Measurements from ENCODE around the gene EPN1. TPM values are rescaled to one million over a fixed set of nuclear protein-coding genes. Genes with fewer than 3 reads are reported as not detected.

Gene EPN1
- total RNA-seq, 1 donor from 2014 or later = 20.7 TPM

DNA sequence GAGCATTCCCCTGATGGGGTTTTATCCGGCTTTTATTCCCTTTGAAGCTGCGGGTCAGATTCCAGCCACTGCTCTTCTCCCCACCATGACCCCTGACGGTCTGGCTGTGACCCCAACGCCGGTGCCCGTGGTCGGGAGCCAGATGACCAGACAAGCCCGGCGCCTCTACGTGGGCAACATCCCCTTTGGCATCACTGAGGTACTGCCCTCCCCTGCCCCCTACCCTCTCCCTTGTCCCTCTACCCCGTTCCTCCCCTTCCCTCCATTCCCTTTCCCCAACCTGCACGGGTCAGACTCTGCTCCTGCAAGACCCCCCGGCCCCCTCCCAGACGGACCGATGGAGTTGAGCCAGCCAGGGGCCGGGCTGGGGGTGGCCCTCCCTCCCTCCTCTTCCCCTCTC is 14.0 kb upstream of the EPN1 start:
- no peak for DNase-seq

DNA sequence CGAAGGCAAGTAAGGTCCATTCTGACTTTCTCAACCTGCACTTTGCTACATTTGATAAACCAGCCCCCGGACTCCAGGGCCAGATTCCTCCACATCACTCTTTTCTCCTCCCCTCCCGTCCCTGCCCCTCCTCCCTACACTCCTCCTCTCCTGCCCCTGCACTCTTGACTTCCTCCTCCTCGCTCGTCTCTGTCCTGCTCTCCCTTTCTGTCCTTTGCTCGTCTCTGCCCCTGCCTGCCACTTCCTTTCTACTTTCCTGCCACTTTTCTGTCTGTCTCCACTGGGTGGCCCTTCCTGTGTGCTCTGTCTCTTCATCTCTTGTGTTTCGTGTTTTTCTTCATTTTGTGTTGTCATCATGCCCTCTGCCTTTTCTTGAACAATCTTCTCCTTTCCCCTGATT is 13.2 kb upstream of the EPN1 start:
- DNase-seq = no peak

DNA sequence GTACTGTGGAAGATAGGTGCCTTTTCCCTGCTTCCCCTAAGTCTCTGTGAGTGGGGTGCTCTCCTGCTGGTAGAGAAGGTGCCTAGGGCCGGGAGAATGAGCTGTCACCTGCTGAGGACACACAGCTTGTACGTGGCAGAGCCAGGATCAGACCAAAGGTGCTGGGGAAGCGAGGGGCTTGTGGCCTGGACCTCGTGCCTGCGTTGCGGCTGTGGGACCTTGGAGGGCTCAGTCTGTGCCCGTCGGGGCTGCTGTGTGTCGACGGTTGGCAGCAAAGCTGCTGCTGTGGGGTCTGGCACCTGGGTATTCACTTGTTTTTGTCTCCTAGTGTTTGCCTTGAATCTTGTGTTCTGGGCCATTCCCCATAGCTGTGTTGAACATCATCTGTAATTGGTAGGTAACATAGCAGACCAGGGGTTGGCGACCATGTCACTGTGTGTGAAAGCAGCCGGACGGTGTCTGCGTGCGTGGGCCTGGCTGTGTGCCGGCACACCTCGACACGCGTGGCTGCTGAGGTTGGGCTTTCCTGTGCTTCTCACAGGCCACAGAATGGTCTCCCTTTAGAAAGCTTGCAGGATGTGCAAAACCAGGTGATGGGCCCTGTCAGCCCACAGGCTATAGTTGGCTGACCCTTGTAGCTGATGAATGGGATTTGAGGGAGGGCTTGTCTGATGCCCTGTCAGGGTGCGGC is 11.0 kb upstream of the EPN1 start:
- DNase-seq = no peak

DNA sequence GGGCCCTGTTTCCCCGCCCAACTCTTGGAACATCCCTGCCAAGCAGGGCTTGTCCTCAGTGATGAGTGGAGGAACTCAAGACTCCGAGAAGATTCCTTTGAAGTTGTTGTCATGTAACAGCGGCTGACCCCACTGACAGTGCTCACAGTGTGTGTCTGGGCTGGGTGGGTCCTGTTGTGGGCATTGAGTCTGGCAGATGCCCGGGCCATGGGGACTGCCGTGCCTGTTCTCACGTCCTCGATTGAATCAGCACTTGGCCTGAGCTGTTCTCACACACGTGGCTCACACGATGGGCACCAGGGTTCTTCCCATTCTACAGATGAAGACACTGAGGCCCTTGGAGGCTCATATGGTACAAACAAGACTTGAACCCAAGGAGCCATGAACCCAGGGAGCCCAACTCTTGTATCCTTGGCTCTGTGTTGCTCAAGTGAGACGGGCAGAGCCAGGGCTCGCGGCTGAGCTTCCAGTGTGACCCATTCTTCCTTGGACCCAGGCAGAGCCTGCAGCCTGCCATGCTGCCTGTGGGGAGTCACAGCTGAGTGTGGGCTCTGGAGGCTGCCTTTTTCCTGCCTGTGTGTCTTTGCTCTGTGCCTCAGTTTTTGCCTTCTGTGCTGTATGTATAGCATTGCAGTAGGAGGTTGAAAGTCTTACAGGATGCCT is 8.6 kb upstream of the EPN1 start:
- DNase-seq = no peak

DNA sequence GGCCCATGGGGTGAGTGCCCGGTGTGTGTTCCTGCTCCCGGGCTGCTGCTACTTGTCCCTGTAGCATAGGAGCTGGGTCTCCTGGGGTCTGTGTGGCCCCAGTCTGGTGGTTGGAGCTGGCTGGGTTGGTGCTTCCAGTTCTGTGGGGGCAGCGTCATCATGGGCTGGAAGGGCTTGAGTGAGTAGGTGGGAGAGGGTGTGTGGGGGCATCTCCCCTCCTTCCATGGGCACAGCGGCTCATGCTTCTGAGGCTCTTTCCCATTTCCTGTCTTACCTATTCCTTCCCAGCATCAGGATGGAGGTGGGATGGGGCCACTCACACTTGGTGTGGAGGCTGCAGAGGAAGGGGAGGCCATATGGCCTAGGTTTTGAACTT is 8.0 kb upstream of the EPN1 start:
- DNase-seq = no peak

DNA sequence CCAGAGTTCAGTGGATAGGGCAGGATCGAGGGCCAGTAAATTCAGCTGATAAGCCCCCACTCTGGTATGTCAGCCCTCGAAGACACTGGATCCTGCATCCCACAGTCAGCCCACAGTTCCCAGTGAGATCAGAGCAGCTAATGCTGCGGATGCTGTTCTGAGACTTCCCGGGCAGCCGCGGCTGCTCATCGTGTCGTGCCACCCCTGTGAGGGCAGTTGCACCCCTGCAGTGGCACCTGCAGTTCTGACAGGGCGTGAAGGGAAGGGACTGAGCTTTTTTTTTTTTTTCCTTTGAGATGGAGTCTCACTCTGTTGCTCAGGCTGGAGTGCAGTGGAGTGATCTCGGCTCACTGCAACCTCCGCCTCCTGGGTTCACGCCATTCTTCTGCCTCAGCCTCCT is 7.5 kb upstream of the EPN1 start:
- DNase-seq = no peak

DNA sequence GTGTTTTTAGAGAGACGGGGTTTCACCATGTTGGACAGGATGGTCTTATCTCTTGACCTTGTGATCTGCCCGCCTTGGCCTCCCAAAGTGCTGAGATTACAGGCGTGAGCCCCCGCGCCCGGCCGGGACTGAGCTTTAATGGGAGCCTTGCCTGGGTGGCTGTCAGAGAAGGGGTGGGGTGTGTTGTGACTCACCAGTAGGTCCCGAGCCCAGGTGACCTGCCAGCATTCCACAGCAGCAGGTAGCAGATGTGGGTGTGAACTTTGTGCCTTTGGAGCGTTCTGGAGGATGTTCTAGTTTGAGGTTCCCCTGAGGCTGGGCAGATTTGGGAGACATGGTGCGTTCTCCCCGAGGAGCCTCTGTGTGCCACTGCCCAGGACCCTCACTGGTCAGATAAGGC is 7.1 kb upstream of the EPN1 start:
- no peak for DNase-seq

DNA sequence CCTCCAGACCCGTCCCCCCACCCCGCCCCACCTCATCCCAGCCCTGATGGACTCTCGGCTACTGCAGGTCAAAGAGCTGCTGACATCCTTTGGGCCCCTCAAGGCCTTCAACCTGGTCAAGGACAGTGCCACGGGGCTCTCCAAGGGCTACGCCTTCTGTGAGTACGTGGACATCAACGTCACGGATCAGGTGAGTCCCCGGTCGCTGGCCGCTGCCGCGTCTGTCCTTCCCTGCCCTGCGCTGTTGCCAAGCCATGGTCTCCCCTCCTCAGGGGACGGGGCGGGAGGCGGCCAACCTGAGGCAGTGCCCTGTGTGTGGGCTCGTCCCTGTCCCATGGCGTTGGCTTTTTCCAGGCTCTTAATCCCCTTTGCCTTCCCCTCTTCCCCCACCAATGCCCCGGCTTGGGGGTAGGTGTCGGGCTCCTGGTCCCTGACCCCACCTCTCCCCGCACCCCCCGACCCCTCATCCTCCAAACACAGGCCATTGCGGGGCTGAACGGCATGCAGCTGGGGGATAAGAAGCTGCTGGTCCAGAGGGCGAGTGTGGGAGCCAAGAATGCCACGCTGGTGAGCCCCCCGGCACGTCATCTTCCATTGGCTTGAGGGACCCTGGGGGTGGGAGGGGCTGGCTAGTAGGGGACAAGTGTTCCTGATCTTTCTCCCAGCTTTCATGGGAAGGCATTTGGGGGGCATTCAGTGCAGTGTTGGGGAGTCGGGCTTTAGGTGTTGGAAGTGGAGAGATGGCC is 6.2 kb upstream of the EPN1 start:
- no peak for DNase-seq

DNA sequence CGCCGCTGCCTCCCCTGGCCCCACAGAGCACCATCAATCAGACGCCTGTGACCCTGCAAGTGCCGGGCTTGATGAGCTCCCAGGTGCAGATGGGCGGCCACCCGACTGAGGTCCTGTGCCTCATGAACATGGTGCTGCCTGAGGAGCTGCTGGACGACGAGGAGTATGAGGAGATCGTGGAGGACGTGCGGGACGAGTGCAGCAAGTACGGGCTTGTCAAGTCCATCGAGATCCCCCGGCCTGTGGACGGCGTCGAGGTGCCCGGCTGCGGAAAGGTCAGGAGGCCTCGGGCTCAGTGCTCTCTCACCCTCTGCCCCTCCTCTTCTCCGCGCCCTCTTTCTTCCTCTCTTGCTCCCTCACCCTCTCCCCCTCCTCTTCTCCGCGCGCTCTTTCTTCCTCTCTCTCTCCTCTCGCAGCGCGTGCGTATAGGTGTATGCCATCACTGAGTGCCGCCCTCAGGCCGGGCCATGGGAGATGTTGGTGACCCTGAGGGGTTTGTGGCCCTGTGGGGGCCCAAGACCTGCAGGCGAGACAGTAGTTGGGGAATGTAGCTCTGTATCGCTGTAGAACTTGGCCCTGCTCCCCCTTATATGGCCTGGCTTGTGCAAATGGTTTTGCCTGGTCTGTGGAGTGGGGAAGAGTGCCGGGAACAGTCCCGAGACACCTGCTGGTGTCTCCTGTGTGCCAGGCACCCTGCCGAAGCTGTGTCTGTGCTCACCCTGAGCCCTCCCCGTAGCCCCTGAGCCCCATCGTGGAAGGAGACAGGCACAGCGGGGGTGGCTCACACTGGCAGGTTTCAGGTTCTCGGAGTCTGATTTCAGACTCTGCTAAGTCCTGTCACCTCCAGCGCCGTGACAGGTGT is 5.4 kb upstream of the EPN1 start:
- DNase-seq = no peak

DNA sequence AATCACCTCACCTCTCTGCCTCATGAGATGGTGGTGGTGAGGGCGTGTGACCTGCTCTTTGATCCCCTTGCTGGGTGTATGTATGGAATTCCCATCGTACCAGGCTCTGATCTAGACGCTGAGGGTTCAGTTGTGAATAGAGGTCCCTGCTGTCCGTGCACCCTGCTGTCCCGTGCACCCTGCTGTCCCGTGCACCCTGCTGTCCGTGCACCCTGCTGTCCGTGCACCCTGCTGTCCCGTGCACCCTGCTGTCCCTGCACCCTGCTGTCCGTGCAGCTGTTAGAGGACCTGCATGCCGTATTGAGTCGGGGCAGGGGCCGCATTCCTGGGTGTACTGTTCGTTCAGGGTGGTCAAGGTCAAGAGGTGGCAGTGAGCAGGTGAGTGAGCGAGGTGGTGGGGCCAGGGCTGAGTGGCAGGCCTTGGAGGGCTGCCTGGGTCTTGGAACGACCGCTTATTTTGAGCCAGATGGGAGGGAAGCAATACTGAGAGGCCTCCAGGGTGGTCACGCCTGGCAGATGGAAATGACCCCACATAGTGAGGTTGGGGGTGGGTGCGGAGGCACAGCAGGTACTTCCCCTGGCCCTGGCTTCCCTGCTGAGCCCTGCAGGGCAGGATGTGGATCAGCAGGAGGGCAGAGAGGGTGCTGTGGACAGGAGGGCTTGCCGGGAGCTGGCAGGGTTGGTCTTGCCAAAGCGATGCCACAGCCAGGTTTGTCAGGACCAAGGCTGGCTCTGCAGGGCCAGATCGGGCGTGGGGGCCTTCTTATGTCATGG is 4.6 kb upstream of the EPN1 start:
- no peak for DNase-seq

DNA sequence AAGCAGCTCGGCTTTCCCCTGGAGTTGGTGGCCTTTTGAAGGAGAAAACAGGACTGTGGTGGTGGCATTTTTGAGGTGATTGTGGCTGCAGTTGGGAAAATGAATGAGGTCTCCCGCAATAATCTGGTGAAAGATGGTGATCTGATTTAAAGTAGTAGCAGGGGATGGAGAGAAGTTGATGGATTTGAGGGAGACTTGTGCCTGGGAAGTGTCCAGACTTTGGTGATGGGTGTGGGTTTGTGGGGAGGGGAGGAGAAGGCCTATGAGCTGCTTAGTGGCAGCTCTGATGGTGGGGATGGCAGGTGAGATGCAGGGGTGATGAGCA is 4.0 kb upstream of the EPN1 start:
- no peak for DNase-seq

DNA sequence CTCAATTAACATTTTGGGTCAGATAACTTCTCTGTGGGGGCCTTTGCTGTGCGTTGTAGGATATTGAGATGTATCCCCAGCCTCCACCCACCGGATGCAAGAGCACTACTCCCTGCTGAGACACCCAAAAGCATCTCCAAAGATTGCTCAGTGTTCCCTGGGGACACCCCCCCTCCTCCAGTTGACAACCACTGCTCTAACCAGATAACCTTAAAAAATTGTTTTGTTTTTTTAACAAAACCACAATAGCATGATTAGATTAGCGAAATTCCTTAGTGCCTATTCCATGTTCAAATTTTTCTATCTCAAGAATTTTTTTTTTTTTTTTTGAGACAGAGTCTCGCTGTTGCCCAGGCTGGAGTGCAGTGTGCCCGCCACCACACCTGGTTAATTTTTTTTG is 2.6 kb upstream of the EPN1 start:
- DNase-seq = no peak

DNA sequence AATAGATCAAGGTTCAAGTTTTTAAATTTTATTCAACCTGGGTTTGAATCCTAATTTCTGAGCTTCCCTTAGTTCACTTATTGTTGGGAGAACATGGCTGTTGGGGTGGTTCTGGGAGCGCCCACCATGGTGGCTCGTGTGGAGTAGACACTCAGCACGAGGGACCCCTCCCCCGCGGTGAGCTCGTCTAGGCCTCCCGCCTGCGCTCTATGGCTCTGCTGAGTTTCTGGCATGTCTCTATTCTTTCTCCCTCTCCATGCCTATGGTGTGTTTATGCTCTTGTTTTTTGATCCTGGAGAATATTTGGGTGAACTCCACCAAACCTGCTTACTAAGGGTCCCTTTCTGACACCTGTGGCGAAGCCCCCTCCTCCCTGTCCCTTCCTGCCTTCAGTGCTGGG is 1.6 kb upstream of the EPN1 start:
- no peak for DNase-seq

DNA sequence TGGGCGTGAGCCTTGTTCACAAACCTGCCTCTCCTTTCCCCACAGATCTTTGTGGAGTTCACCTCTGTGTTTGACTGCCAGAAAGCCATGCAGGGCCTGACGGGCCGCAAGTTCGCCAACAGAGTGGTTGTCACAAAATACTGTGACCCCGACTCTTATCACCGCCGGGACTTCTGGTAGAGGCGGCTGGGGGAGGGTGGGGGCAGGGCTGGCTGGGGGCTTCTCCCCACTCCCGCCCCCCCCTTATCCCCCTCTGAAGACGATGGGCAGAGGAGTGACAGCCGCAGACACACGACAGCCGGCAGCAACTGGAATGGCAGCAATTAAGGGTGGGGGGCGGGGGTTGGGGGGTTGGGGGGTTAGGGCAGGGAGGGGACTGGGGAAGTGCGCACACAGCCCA is 1.1 kb upstream of the EPN1 start:
- DNase-seq = no peak

DNA sequence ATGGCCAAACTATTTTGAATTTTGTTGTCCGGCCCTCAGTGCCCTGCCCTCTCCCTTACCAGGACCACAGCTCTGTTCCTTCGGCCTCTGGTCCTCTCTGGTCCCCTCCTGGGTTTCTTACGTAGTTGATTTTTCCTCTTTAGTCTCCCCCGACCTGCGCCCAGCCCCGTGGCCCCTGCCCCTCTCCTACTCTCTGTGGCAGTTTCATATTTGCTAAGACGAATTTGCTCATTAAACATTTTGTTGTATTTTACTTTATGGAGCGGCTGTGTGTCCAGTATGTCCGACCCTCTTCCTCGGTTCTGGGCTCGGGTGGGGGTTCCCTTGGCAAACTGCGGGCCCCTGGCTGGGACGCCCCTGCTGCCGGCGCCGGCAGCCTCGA is 576 bp upstream of the EPN1 start:
- no peak for DNase-seq

DNA sequence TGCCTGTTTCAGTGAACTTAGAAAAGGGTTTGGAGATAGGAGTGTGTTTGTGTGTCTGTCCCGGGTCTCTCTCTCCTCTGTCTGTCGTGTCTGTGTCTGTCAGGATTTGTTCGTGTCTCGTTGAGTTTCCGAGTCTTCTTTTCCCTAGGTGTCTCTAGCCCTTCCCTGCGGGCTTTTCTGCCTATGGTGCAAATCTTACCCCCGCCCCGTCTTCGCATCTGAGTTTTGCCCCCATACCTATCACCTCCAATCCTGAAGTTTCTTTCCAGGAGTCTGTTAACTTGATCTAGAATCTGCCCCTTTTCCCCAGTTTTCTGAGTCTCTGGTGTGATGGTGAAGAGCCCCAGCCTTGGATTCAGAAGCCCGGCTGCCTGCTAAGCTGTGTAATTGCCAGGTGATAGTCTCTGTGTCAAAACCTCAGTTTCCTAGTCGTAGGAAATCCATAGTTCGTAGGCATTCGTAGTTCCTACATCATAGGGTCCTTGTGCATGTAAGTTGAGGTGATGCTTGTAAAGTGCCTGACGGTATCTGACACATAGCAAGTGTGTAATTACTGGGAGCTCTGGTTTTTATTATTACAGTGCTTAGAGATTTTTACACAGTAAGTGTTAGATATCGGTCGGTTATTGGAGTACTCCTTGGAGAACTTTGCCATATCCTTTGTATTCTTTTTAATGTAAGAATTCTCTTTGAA is 782 bp downstream of the EPN1 start:
- no peak for DNase-seq

DNA sequence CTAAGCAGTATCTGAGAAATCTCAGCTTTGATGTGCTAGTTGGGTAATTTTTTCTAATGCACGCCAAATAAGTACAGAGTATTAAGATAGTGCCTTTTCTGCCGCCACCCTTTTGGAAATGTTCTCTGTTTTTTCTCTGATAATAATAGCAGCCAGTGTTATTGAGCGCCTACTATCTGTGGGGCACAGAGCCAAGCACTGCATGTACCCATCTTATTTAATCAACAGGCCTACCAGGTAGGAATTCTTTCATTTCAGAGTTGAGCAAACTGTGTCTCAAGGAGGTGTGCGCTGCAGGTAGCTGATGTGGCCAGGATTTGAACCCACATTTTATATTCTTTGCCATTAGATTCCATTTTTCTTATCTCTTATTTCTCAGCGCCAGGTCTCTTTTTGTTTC is 1.4 kb downstream of the EPN1 start:
- DNase-seq = no peak

DNA sequence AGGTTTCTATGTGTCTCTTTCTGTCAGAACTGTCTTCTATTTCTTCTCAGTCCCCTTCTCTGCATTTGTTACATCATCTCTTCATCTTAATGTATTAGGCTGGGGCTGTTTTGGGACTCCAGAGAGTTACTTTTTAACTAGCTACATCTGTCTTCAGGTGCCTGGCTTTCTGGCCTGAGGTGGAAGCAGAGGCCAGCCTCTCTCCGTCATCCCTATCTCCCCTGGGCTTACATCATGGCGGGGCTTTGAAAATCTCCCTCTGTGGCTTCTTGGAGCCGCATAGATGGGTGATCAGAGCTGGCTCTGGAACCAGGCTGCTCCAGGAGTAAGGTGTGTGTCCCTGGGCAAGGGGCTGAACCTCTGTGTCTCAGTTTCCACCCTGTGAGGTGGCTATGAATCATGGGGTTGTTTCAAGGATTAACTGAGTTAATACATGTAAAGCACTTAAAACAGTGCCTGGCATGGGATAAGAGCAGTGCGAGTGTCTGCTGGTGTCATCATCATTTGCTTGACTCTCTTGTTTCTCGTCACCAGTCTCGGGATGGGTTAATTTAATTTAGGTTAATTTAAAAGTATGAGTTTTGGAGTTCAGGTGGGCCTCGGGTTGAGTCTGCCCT is 2.0 kb downstream of the EPN1 start:
- DNase-seq = no peak

DNA sequence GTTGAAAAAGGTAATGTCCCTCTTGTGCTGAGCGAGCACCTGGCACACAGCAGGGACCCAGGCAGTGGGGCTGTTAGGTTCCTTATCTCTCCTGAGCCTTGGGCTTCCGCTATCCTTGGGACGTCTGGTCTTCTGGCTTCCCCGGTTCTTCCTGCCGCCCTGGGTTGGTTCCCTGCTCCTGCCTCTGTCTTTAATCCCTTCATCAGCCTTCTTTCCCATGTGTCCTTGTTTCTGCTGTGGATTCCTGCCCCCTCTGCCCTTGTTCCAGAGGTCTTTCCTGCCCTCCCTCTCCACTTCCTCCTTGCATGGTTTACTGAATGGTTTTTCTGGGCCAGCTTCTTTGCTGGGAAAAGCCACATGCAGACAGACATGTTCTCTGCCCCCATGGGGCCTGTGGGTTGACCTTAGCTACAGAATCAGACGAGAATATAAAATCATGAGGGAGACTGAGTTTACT is 2.6 kb downstream of the EPN1 start:
- DNase-seq = no peak

DNA sequence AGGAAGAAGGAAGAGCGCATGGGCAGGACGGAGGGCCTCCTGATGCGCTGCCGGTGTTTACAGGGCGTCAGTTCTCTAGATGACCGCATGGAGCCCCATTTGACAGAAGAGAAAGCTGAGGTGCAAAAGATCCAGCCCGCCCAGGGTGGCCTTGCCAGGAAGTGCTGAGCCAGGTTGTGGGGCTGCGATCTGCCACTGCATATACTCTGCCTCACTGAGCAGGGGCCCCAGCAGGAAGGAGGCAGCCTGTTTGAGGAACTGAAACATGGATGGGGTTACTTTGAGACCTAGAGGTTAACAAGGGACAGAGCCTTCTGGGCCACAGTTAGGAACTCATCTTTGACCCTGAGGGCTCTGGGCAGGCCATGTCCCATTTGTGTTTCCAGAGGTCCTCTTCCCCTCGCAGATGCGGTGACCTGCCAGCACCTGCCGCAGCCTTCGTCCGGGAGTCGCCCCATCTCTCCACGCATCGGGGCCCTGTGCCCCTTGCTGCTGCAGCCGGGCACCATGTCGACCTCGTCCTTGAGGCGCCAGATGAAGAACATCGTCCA is 3.2 kb downstream of the EPN1 start:
- DNase-seq = no peak

Data from occipital lobe (tissue), 2 donors.